ENCODE results near the gene FKBP5. TPM values are rescaled to one million over a fixed set of nuclear protein-coding genes. Genes with fewer than 3 reads are reported as not detected.

FKBP5 gene
- total RNA-seq, 1 donor from 2014 or later = 246 TPM

DNA sequence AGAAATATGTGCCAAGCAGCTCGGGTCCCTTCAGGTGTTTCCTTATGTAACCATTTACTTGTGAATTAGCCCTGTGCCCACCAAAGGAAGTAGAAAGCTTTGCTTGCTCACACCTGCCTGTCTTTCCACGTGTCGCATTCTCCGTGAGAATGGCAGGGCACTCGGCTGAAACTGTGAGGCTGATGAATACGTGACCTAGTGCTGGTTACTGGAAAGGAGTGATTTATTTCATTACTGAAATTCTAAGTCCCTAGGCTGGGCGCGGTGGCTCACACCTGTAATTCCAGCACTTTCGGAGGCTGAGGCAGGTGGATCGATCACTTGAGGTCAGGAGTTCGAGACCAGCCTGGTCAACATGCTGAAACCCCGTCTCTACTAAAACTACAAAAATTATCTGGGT lies 130.1 kb downstream of the FKBP5 start:
- no peak overlapping the region for H3K27ac ChIP-seq
- H3K4me1 ChIP-seq = no peaks in the 10 kb centered on the region
- intact Hi-C loops (cut with DNase I) = no loop called here
- H3K36me3 ChIP-seq = no peaks in the 10 kb centered on the region
- no peaks in the 10 kb centered on the region for H3K9me3 ChIP-seq
- no peak overlapping the region for H3K4me3 ChIP-seq
- TF ChIP-seq POLR2AphosphoS5 (IDR thresholded peaks at IDR 0.05; ENCODE audit: insufficient read depth in 1 of 2, low read depth in 1 of 2) (no peak), POLR2A (IDR thresholded peaks at IDR 0.05) (no peak)
- TF ChIP-seq, protein P1, sequence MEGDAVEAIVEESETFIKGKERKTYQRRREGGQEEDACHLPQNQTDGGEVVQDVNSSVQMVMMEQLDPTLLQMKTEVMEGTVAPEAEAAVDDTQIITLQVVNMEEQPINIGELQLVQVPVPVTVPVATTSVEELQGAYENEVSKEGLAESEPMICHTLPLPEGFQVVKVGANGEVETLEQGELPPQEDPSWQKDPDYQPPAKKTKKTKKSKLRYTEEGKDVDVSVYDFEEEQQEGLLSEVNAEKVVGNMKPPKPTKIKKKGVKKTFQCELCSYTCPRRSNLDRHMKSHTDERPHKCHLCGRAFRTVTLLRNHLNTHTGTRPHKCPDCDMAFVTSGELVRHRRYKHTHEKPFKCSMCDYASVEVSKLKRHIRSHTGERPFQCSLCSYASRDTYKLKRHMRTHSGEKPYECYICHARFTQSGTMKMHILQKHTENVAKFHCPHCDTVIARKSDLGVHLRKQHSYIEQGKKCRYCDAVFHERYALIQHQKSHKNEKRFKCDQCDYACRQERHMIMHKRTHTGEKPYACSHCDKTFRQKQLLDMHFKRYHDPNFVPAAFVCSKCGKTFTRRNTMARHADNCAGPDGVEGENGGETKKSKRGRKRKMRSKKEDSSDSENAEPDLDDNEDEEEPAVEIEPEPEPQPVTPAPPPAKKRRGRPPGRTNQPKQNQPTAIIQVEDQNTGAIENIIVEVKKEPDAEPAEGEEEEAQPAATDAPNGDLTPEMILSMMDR (IDR thresholded peaks at IDR 0.05) = no peak
- H3K27me3 ChIP-seq = no peaks in the 10 kb centered on the region
- DNase-seq (ENCODE audit: extremely low spot score in 2 of 2) = no peak

DNA sequence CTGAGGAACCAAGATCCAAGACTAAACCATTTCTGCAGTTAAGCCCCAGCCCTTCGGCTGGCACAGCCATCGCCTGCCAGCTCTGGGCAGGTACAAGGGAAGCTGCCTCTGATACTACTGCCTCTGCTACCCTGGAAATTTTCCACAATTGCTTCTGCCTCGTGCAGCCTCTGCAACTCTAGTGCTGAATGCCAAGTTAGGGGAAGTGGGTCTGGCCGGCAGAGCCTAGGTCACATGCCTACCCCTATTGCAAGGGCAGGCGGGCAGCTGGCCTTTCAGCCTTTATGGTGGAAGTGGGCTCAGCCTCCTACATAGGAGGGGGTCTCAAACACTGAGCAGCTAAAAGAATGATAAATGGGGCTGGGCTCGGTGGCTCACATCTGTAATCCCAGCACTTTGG lies 131.5 kb downstream of the FKBP5 start:
- Histone ChIP-seq H3K4me1 (no peaks in the 10 kb centered on the region), H3K36me3 (no peaks in the 10 kb centered on the region), H3K4me3 (no peak overlapping the region), H3K27ac (no peak overlapping the region), H3K9me3 (no peaks in the 10 kb centered on the region), H3K27me3 (no peaks in the 10 kb centered on the region)
- intact Hi-C loops (cut with DNase I) = no loop called here
- no peak for DNase-seq (ENCODE audit: extremely low spot score in 2 of 2)
- TF ChIP-seq POLR2A (IDR thresholded peaks at IDR 0.05) (no peak), POLR2AphosphoS5 (IDR thresholded peaks at IDR 0.05; ENCODE audit: insufficient read depth in 1 of 2, low read depth in 1 of 2) (no peak)
- TF ChIP-seq, protein P1 (IDR thresholded peaks at IDR 0.05) = no peak

GRCh38 chr6:35554811-35555210 lies 133.9 kb downstream of the FKBP5 start:
- Histone ChIP-seq H3K9me3 (peaks cover 6% of the 10 kb centered on the region), H3K27me3 (no peaks in the 10 kb centered on the region), H3K4me3 (no peak overlapping the region), H3K27ac (no peak overlapping the region), H3K4me1 (no peaks in the 10 kb centered on the region), H3K36me3 (no peaks in the 10 kb centered on the region)
- no peak for DNase-seq (ENCODE audit: extremely low spot score in 2 of 2)
- TF ChIP-seq, protein P1 (IDR thresholded peaks at IDR 0.05) = no peak
- TF ChIP-seq POLR2A (IDR thresholded peaks at IDR 0.05) (no peak), POLR2AphosphoS5 (IDR thresholded peaks at IDR 0.05; ENCODE audit: insufficient read depth in 1 of 2, low read depth in 1 of 2) (no peak)
- intact Hi-C loops (cut with DNase I) = no loop called here

GRCh38 chr6:35553315-35553714 lies 135.4 kb downstream of the FKBP5 start:
- TF ChIP-seq POLR2AphosphoS5 (IDR thresholded peaks at IDR 0.05; ENCODE audit: insufficient read depth in 1 of 2, low read depth in 1 of 2) (no peak), POLR2A (IDR thresholded peaks at IDR 0.05) (no peak)
- TF ChIP-seq, protein P1 (IDR thresholded peaks at IDR 0.05) = no peak
- Histone ChIP-seq H3K27me3 (no peaks in the 10 kb centered on the region), H3K9me3 (peaks cover 6% of the 10 kb centered on the region), H3K36me3 (no peaks in the 10 kb centered on the region), H3K4me1 (no peaks in the 10 kb centered on the region), H3K4me3 (no peak overlapping the region), H3K27ac (no peak overlapping the region)
- intact Hi-C loops (cut with DNase I) = no loop called here
- no peak for DNase-seq (ENCODE audit: extremely low spot score in 2 of 2)

GRCh38 chr6:35552285-35552917 lies 136.3 kb downstream of the FKBP5 start:
- H3K27ac ChIP-seq = no peak overlapping the region
- H3K4me3 ChIP-seq = no peak overlapping the region
- H3K27me3 ChIP-seq = no peaks in the 10 kb centered on the region
- no peak for DNase-seq (ENCODE audit: extremely low spot score in 2 of 2)
- no peaks in the 10 kb centered on the region for H3K4me1 ChIP-seq
- H3K36me3 ChIP-seq = no peaks in the 10 kb centered on the region
- TF ChIP-seq POLR2A (IDR thresholded peaks at IDR 0.05) (no peak), POLR2AphosphoS5 (IDR thresholded peaks at IDR 0.05; ENCODE audit: insufficient read depth in 1 of 2, low read depth in 1 of 2) (no peak)
- TF ChIP-seq, protein P1 (IDR thresholded peaks at IDR 0.05) = peak in 1 of 3 experiments; percentile 15
- intact Hi-C loops (cut with DNase I) = no loop called here
- peaks cover 6% of the 10 kb centered on the region for H3K9me3 ChIP-seq
